SK-N-SH treated with all-trans-retinoic acid at 6 μM for 48 hours (cell line): ENCODE results near the gene FZD1.

Source experiments
- ESRRG ChIP-seq: fragments of 250-450 bp; sonication (Bioruptor Pico); IDR thresholded peaks from 2 replicates; pipeline ENCODE4 v1.6.1; 2021; ENCODE audit warnings: mild to moderate bottlenecking
- RARB ChIP-seq: fragments of 250-450 bp; sonication (Bioruptor Pico); IDR thresholded peaks from 2 replicates; pipeline ENCODE4 v1.8.0; 2021; ENCODE audit warnings: mild to moderate bottlenecking, moderate library complexity
- ZC3H10 ChIP-seq: fragments of 250-450 bp; sonication (Bioruptor Pico); IDR thresholded peaks from 2 replicates; pipeline ENCODE4 v1.5.1; 2021; ENCODE audit warnings: mild to moderate bottlenecking, moderate library complexity
- ZFP3 ChIP-seq: fragments of 250-450 bp; sonication (Bioruptor Pico); IDR thresholded peaks from 2 replicates; pipeline ENCODE4 v1.5.0; 2020; ENCODE audit warnings: mild to moderate bottlenecking, moderate library complexity
- TF ChIP-seq, protein P1 (sequence below): fragments of 250-450 bp; sonication (Bioruptor Pico); IDR thresholded peaks from 2 replicates; pipeline ENCODE4 v1.8.0; 2020; ENCODE audit warnings: mild to moderate bottlenecking, moderate library complexity, borderline replicate concordance
- TF ChIP-seq, protein P2 (sequence below): fragments of 250-450 bp; sonication (Bioruptor Pico); IDR thresholded peaks from 2 replicates; pipeline ENCODE4 v1.5.1; 2020; ENCODE audit warnings: low read depth, mild to moderate bottlenecking, moderate library complexity

DNA sequence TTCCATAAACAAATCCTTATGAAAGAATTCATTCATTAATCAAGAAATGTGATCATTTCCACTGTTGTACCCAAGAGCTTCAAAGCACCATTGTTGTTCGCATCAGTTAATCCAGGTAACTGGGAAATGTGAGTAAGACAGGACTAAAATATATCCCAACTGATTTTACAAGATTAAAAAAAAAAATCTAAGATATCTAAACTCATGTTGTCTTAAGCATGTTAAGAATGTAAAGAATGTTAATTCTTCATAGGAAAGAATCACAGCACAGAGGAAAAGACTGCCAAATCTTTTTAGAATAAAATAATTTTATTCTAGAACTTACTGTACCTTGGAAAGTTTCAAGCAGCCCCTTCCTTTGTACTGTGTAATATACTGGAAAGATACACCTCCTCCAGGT is 16.4 kb downstream of the FZD1 start:
- TF ChIP-seq ZFP3 (CRISPR knock-in tag) (no peak), ZC3H10 (CRISPR knock-in tag) (no peak), RARB (CRISPR knock-in tag) (no peak), ESRRG (no peak)
- TF ChIP-seq, protein P1, sequence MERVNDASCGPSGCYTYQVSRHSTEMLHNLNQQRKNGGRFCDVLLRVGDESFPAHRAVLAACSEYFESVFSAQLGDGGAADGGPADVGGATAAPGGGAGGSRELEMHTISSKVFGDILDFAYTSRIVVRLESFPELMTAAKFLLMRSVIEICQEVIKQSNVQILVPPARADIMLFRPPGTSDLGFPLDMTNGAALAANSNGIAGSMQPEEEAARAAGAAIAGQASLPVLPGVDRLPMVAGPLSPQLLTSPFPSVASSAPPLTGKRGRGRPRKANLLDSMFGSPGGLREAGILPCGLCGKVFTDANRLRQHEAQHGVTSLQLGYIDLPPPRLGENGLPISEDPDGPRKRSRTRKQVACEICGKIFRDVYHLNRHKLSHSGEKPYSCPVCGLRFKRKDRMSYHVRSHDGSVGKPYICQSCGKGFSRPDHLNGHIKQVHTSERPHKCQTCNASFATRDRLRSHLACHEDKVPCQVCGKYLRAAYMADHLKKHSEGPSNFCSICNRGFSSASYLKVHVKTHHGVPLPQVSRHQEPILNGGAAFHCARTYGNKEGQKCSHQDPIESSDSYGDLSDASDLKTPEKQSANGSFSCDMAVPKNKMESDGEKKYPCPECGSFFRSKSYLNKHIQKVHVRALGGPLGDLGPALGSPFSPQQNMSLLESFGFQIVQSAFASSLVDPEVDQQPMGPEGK (CRISPR knock-in tag) = no peak
- TF ChIP-seq, protein P2, sequence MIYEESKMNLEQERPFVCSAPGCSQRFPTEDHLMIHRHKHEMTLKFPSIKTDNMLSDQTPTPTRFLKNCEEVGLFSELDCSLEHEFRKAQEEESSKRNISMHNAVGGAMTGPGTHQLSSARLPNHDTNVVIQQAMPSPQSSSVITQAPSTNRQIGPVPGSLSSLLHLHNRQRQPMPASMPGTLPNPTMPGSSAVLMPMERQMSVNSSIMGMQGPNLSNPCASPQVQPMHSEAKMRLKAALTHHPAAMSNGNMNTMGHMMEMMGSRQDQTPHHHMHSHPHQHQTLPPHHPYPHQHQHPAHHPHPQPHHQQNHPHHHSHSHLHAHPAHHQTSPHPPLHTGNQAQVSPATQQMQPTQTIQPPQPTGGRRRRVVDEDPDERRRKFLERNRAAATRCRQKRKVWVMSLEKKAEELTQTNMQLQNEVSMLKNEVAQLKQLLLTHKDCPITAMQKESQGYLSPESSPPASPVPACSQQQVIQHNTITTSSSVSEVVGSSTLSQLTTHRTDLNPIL (CRISPR knock-in tag) = no peak
